LNCAP (cell line): ENCODE data around the gene ARHGAP8.

Source experiments
- TF ChIP-seq, protein P1 (sequence below): fragments of 450-650 bp; IDR thresholded peaks from 2 replicates; pipeline ENCODE4 v1.5.1; 2017; ENCODE audit warnings: mild to moderate bottlenecking

ARHGAP8 gene

DNA sequence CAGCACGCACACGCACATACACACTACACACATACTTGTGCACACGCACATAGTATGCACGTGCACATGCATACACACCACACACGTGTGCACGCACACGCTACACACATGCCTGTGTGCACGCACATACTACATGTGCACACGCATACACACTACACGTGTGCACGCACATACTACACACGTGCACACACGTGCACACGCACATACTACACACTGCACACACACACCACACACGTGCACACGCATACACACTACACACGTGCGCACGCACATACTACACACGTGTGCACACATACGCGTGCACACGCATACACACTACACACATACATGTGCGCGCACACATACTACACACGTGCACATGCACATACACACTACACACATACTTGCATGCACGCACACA is 19.7 kb upstream of the ARHGAP8 start:
- TF ChIP-seq, protein P1, sequence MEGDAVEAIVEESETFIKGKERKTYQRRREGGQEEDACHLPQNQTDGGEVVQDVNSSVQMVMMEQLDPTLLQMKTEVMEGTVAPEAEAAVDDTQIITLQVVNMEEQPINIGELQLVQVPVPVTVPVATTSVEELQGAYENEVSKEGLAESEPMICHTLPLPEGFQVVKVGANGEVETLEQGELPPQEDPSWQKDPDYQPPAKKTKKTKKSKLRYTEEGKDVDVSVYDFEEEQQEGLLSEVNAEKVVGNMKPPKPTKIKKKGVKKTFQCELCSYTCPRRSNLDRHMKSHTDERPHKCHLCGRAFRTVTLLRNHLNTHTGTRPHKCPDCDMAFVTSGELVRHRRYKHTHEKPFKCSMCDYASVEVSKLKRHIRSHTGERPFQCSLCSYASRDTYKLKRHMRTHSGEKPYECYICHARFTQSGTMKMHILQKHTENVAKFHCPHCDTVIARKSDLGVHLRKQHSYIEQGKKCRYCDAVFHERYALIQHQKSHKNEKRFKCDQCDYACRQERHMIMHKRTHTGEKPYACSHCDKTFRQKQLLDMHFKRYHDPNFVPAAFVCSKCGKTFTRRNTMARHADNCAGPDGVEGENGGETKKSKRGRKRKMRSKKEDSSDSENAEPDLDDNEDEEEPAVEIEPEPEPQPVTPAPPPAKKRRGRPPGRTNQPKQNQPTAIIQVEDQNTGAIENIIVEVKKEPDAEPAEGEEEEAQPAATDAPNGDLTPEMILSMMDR: no peak

DNA sequence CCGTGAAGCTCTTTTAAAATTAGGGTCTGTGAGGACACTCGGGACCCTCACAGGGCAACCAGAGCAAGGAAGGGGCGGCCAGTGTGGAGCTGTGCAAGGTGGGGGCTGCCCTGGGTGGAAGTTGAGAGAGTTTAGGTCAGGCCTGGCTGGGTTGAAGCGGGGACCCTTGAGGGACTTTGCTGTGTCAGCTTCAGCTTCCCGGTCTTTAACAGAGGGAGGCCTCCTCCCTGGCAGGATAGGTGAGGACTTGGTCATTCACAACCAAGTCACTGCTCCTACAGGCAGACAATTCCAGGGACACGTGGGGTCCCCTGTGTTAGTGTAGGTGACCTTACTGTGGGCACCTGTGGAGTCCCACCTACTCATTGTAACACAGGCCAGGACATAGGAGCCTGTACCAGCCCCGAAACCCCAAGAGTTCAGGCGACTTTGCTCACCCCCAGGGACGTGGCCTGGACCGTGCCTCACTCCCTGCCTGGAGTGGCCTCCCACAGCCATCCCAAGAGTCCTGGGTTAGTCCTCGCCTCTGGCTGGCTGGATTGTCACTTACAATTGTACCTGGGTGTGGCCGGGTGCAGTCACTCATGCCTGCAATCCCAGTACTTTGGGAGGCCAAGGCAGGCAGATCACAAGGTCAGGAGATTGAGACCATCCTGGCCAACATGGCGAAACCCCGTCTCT is 18.8 kb upstream of the ARHGAP8 start:
- TF ChIP-seq, protein P1: no peak

DNA sequence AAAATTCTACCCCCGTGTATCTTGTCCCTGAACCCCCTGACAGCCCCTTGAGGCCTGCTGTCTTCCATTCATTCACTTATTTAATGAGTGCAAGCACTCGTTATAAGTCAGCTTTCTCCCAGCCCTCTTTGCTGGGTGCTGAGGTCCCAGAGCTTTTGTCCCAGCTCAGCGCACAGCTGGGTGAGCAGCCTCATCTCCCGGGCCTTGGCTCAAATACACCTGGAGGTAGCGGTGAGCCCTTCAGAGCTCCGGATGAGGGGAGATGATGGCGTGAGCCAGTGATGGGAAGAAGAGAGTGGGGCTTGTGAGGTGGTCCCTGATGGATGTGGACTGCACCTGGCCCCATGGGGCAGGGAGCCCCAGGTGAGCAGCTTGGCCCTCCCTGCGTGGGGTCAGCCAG is 18.1 kb upstream of the ARHGAP8 start:
- TF ChIP-seq, protein P1: no peak

DNA sequence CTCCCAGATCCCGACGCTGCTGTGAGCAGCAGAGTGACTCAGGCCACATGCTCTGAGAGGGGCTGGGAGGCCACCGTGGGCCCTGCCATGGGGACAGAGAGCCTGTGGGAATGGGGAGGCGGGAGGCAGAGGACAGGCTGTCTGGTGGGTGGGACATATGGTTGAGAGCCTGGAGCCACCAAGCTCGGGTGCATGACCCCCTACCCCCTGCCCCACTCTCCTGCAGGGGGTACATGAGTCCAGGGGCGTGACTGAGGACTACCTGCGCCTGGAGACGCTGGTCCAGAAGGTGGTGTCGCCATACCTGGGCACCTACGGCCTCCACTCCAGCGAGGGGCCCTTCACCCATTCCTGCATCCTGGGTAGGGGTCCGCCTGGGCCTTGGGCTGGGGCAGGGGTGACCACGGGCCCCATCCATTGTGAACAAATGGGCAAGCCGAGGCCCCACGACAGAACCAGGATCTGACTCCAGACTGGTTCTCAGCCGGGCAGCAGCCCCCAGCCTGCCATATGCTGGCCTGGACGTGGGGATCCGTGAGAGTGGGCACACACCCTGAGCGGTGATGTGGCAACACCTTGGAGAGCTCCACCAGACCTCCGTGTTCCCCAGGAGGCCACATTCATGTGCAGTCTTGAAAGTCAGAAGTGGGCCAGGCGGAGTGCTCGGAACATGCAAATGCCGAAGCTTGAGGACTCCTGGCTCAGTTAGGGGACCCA is 17.4 kb upstream of the ARHGAP8 start:
- TF ChIP-seq, protein P1: no peak

DNA sequence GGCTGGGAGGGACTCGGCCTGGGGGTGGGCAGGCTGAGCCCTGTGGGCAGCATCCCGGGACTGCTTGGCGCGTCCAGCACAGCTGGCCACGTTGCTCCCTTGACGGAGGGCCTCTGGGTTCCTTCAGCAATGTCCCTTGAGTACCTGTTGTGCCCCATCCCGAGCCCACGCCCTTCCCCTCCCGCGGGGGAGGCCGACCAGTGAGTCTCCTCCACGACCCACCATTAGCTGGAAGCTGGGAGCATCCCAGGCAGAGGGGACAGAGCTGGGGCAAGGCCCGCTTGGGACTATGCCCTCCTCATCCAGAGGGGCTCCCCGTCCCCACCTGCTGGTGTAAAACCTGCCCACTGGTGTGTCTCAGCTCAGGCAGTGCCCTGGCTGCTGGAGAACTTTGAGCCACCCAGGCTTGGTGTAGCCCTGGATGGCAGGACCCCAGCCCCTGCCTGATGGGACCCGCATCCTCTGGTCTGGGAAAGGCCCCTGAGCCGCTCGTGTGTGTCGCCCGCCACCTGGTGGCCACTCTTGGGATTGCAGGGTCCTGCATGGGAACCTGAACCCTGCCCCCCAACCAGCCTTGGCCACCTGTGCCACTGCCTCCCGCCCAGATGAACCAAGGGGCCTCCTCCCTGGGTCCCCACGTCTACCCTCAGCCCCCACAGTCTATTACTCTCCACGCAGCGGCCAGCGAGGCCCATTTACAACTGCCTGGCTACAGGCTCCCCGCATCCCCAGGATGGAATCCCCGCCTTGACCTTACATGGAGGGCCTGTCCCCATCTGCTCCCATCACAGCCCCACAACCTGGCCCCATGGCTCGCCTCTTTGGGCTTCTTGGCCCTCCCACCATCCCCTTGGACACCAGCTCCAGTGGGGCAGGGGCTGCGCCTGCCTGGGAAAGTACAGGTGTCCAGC is 16.6 kb upstream of the ARHGAP8 start:
- TF ChIP-seq, protein P1: peak; percentile 98

DNA sequence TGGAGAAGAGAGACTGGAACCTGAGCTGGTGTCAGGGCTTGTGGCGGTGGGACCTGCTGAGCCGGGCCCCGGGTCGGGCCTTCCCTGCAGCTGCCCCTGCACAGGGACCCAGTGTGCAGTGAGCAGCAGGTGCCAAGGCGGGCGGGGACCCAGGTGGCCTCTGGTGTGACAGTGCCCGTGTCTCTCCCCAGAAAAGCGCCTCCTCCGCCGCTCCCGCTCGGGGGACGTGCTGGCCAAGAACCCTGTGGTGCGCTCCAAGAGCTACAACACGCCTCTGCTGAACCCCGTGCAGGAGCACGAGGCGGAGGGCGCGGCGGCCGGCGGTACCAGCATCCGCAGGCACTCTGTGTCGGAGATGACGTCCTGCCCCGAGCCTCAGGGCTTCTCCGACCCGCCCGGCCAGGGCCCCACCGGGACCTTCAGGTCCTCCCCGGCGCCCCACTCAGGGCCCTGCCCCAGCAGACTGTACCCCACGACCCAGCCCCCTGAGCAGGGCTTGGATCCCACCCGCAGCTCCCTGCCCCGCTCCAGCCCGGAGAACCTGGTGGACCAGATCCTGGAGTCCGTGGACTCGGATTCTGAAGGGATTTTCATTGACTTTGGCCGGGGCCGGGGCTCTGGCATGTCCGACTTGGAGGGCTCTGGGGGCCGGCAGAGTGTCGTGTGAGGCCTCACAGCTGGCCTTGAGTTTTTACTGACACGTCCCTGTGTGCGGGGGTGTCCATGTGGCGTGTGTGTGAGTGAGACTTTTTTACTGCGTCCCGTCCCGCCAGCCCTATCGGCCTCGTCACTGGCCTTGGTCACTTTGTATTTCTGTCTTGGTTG is 15.6 kb upstream of the ARHGAP8 start:
- TF ChIP-seq, protein P1: no peak
